K562 (cell line): Measurements from ENCODE around the gene PPP4C. TPM values are rescaled to one million over a fixed set of nuclear protein-coding genes. Genes with fewer than 3 reads are reported as not detected.
A peak's percentile ranks its signal among the peaks of the same experiment; 100 is the strongest.

Experiments used
- EGR1 ChIP-seq: fragments of 450-650 bp; conservative IDR thresholded peaks from 2 replicates; pipeline ENCODE4 v1.6.1; 2017; ENCODE audit warnings: mild to moderate bottlenecking
- POLR2A ChIP-seq: fragments of 450-650 bp; conservative IDR thresholded peaks from 2 replicates; pipeline ENCODE4 v1.6.1; 2016
- ZNF165 ChIP-seq: fragments of 250-450 bp; sonication (Bioruptor Pico); IDR thresholded peaks from 2 replicates; pipeline ENCODE4 v1.4.0; 2020; ENCODE audit warnings: borderline replicate concordance
- ZNF311 ChIP-seq: fragments of 250-450 bp; sonication (Bioruptor Pico); IDR thresholded peaks from 2 replicates; pipeline ENCODE4 v1.4.0; 2020; ENCODE audit warnings: mild to moderate bottlenecking, moderate library complexity
- ZNF316 ChIP-seq: fragments of 450-650 bp; IDR thresholded peaks from 2 replicates; pipeline ENCODE4 v1.6.1; 2016
- ZNF668 ChIP-seq: fragments of 250-450 bp; sonication (Bioruptor Pico); IDR thresholded peaks from 2 replicates; pipeline ENCODE4 v1.8.0; 2022; ENCODE audit warnings: mild to moderate bottlenecking, inconsistent platforms
- ZZZ3 ChIP-seq: fragments of 450-650 bp; IDR thresholded peaks from 2 replicates; pipeline ENCODE4 v1.6.1; 2016; ENCODE audit warnings: antibody characterized with exemption, mild to moderate bottlenecking, moderate library complexity
- polyA plus RNA-seq, 8 experiments: library from polyadenylated mRNA; depleted of rRNA in 4 of 8; stranded (reverse) in 5 of 8; unstranded in 3 of 8; fragments of >200 nt; fragmentation: Nextera tagmentation in 2 of 8; fragmentation: Illumina TruSeq in 1 of 8; extraction: Ambion mirVana in 2 of 8; extraction: Trizol in 1 of 8; gene quantifications; 2 replicates each; pipeline versions ENCODE4 v1.2.1 to v1.2.3, GENCODE V29; 2011 to 2014; ENCODE audit warnings: inconsistent platforms in 1 of 8, missing spikeins in 1 of 8
- total RNA-seq, 7 experiments: library from RNA; depleted of rRNA in 6 of 7; stranded (reverse); fragments of >200 nt in 6 of 7; fragmentation: Illumina TruSeq in 2 of 7; extraction: Trizol in 2 of 7; gene quantifications; 2 replicates each; pipeline versions ENCODE4 v1.2.1 to v1.2.3, GENCODE V29; 2011 to 2021; ENCODE audit warnings: low replicate concordance in 1 of 7
- TF ChIP-seq, protein P1 (sequence below): fragments of 450-650 bp; IDR thresholded peaks from 2 replicates; pipeline ENCODE4 v1.6.1; 2017; ENCODE audit warnings: antibody characterized with exemption, mild to moderate bottlenecking
- TF ChIP-seq, protein P2 (sequence below): fragments of 150-350 bp; IDR thresholded peaks from 2 replicates; pipeline ENCODE4 v1.6.1; 2014; ENCODE audit warnings: low read depth, mild to moderate bottlenecking, low read length, borderline replicate concordance
- TF ChIP-seq, protein P3 (sequence below), 2 experiments: fragments of 450-650 bp; conservative IDR thresholded peaks; 2 replicates each; pipeline ENCODE4 v1.6.1; 2017; ENCODE audit warnings: mild to moderate bottlenecking in 2 of 2, moderate library complexity in 2 of 2

Gene PPP4C
- total and polyA plus RNA-seq, 9 of the 15 experiments (the other 6 are each of a cell fraction or from before 2014, with no cell fraction given) = 3.5 to 183 (median 131) TPM

DNA sequence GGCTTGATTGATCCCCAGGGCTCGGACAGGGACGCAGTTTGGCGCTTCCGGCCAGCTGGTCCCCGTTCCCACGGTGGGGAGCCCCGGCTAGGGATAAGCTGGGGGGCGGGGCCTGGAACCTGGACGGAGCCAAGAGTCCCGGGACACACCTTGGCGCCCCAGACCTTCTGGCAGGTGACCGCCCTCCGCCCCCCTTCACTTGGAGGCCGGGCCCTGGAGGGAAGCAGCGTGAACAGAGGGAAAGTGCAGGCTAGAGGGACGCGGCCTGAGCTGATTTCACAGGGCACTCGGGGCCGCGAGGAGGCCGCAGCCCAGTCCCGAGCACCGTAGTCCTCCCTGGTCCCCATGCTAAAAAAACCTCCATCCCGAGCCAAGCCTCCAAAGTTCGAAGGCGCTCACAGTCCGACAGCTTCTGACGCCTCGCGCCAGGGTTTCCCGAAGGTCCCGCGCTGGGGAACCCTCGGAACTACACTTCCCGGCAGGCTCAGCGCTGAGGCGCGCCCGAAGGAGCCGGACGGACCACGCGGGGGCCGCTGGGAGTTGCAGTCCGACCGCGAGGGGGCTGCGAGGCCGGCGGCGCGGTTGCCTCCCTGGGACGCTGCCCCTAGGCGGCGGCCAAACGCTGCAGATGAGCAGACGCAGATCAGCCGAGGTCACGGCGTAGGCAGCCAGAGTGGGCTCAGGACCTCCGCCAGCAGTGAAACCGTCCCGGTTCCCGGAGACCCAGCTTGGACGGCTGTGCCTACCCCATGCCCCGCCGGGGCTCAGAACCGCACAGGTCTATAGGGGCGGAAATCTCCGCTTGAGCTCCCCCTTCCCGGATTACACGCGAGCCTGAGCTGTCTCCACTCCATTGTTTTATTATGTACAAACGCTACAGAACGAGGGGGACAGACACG lies 15.9 kb downstream of the PPP4C start, which contains the start of gene TBX6 (continued):
- TF ChIP-seq EGR1 (no peak), ZNF316 (no peak), POLR2A (peak; percentile 80), ZZZ3 (no peak), ZNF311 (CRISPR knock-in tag) (no peak), ZNF668 (CRISPR knock-in tag) (no peak), ZNF165 (no peak)
- TF ChIP-seq, protein P1, sequence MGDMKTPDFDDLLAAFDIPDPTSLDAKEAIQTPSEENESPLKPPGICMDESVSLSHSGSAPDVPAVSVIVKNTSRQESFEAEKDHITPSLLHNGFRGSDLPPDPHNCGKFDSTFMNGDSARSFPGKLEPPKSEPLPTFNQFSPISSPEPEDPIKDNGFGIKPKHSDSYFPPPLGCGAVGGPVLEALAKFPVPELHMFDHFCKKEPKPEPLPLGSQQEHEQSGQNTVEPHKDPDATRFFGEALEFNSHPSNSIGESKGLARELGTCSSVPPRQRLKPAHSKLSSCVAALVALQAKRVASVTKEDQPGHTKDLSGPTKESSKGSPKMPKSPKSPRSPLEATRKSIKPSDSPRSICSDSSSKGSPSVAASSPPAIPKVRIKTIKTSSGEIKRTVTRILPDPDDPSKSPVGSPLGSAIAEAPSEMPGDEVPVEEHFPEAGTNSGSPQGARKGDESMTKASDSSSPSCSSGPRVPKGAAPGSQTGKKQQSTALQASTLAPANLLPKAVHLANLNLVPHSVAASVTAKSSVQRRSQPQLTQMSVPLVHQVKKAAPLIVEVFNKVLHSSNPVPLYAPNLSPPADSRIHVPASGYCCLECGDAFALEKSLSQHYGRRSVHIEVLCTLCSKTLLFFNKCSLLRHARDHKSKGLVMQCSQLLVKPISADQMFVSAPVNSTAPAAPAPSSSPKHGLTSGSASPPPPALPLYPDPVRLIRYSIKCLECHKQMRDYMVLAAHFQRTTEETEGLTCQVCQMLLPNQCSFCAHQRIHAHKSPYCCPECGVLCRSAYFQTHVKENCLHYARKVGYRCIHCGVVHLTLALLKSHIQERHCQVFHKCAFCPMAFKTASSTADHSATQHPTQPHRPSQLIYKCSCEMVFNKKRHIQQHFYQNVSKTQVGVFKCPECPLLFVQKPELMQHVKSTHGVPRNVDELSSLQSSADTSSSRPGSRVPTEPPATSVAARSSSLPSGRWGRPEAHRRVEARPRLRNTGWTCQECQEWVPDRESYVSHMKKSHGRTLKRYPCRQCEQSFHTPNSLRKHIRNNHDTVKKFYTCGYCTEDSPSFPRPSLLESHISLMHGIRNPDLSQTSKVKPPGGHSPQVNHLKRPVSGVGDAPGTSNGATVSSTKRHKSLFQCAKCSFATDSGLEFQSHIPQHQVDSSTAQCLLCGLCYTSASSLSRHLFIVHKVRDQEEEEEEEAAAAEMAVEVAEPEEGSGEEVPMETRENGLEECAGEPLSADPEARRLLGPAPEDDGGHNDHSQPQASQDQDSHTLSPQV = peak; percentile 96
- TF ChIP-seq, protein P2, sequence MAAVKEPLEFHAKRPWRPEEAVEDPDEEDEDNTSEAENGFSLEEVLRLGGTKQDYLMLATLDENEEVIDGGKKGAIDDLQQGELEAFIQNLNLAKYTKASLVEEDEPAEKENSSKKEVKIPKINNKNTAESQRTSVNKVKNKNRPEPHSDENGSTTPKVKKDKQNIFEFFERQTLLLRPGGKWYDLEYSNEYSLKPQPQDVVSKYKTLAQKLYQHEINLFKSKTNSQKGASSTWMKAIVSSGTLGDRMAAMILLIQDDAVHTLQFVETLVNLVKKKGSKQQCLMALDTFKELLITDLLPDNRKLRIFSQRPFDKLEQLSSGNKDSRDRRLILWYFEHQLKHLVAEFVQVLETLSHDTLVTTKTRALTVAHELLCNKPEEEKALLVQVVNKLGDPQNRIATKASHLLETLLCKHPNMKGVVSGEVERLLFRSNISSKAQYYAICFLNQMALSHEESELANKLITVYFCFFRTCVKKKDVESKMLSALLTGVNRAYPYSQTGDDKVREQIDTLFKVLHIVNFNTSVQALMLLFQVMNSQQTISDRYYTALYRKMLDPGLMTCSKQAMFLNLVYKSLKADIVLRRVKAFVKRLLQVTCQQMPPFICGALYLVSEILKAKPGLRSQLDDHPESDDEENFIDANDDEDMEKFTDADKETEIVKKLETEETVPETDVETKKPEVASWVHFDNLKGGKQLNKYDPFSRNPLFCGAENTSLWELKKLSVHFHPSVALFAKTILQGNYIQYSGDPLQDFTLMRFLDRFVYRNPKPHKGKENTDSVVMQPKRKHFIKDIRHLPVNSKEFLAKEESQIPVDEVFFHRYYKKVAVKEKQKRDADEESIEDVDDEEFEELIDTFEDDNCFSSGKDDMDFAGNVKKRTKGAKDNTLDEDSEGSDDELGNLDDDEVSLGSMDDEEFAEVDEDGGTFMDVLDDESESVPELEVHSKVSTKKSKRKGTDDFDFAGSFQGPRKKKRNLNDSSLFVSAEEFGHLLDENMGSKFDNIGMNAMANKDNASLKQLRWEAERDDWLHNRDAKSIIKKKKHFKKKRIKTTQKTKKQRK = no peak
- TF ChIP-seq, protein P3, sequence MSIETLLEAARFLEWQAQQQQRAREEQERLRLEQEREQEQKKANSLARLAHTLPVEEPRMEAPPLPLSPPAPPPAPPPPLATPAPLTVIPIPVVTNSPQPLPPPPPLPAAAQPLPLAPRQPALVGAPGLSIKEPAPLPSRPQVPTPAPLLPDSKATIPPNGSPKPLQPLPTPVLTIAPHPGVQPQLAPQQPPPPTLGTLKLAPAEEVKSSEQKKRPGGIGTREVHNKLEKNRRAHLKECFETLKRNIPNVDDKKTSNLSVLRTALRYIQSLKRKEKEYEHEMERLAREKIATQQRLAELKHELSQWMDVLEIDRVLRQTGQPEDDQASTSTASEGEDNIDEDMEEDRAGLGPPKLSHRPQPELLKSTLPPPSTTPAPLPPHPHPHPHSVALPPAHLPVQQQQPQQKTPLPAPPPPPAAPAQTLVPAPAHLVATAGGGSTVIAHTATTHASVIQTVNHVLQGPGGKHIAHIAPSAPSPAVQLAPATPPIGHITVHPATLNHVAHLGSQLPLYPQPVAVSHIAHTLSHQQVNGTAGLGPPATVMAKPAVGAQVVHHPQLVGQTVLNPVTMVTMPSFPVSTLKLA (conservative IDR thresholded peaks at IDR 0.05) = peak; percentile 3 to 71; a peak in 3 of 4 replicates
